ENCODE data around the gene SLC9A5.

Gene SLC9A5

GRCh38 chr16:67248401-67249177, at the start of gene SLC9A5:
Gene SLC9A5, plus strand, starts transcription at chr16:67248979. Its CDS starts 36 bp downstream, at chr16:67249015.
- DNase-seq: no peak

- DNase-seq: no peak
Observed at GRCh38 chr16:67199011-67199807, 49.6 kb upstream of the SLC9A5 start, which contains the start of gene ELMO3. Gene ELMO3, plus strand, starts transcription at chr16:67199131. Its CDS starts 196 bp downstream, at chr16:67199327.

GRCh38 chr16:67199808-67200198, 49.0 kb upstream of the SLC9A5 start:
- DNase-seq: no peak

DNA sequence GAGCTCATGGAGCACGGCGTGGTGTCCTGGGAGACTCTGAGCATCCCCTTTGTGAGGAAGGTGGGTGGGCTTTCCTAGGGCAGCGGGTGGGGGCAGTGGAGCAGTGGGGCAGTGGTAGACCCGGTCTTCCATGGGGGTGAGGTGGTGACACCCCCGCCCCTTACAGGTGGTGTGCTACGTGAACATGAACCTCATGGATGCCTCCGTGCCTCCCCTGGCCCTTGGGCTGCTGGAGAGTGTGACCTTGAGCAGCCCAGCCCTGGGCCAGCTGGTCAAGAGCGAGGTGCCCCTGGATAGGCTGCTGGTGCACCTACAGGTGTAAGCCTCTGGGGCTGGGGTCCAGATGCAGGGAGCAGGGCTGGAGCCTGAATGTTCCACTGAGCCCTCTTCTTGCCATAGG, 48.3 kb upstream of the SLC9A5 start:
- no peak for DNase-seq

- DNase-seq: no peak
Observed at GRCh38 chr16:67201411-67202345, 47.1 kb upstream of the SLC9A5 start.

DNA sequence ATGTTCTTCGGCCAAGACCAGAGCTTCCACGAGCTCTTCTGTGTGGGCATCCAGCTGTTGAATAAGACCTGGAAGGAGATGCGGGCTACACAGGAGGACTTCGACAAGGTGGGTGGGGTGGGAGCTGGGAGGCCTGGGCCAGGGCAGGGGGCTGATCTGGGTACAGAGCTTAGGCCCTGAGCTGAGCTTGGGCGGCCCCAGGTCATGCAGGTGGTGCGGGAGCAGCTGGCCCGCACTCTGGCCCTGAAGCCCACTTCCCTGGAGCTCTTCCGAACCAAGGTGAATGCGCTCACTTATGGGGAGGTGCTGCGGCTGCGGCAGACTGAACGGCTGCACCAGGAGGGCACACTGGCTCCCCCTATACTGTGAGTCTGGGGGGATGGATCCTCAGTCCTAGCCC, 46.4 kb upstream of the SLC9A5 start:
- DNase-seq: no peak

GRCh38 chr16:67202956-67203493, 45.8 kb upstream of the SLC9A5 start:
- DNase-seq: no peak

- no peak for DNase-seq
Observed at GRCh38 chr16:67204076-67204475, 44.7 kb upstream of the SLC9A5 start.

DNA sequence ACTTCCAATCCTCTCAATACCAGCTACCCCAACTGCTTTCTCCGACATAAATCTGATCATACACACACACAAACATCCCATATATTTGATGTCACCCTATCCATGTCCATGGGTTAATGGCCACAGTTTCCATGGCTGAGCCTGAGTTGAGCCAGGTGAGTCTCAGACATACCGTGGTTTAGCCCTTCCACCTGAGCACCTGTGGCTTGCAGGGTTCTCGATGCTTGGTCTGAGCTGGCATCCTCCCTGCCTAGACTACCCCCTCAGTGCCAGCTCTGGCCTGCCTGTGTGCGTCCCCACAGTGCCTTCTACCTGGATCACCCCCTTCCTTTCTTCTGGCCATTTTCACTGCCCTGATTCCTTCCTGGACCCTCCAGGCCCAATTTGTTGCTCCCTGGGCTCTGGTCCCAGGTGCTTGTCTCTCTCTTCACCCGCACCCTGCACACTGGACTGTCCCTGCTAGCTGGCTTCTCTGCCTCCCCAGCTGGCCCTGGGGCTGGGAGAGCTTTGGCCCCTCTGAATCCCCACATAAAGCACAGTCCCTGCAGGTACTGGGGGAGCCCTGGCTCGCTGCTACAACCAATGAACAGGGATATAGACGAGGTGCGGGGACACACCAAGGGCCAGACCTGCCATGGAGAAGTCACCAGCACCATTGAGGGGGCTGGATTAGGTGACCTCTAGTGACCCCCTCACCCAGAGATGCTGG, 42.5 kb upstream of the SLC9A5 start:
- DNase-seq: no peak

GRCh38 chr16:67206838-67207248, 41.9 kb upstream of the SLC9A5 start:
- DNase-seq: no peak

GRCh38 chr16:67207249-67208091, 41.3 kb upstream of the SLC9A5 start:
- DNase-seq: no peak

DNA sequence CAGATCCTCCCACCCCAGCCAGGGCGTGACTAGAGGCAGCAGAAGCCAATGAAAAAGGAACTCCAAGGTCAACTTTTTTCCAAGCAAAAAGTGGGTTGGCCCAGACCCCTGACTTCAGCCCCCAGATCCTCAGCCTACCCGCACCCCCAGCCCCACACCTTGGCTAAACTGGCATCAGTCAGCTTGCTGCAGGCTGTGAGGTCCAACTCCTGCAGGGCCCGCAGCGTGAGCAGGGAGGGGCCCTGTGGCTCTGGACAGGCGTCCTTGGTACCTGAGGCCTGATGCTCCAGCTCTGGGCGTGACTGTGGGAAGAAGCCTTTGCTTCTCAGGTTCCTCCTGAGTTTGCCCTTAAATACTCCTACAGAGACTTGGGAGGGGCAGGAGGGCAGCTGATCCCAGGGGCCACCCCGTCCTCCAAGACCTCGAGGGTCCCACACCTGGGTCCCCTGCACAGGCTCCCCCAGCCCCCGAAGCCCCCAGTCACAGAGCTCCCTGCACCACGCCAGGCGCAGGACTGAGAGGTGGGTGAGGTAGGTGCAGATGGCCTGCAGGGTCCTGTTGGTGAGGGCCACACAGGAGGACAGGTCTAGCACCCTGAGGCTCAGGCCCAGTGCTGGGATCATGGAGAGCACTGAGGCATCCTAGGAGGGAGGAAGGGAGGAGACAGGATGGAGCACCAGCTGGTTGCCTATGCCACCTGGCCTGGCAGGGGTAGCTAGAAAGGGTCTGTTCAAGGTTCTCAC, 40.5 kb upstream of the SLC9A5 start:
- DNase-seq: no peak

DNA sequence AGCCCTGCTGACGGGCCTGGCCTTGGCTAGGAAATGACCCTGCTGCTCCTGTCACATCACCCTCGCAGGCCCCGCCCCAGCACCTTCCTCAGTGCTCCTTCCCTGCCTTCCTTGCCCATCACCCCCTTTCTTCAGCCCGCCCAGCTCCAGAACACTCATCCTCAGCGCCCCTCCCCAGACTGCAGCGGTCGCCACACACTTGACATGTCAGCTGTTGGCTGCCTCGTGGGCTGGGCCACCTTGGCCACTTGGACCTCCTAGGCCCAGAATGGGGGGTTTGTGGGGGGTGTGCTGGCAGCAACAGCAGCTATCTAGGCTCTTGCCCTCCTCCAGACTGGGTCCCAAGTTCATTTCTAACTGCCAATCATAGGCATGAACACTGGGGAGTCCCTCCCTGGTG, 39.2 kb upstream of the SLC9A5 start:
- DNase-seq: no peak

DNA sequence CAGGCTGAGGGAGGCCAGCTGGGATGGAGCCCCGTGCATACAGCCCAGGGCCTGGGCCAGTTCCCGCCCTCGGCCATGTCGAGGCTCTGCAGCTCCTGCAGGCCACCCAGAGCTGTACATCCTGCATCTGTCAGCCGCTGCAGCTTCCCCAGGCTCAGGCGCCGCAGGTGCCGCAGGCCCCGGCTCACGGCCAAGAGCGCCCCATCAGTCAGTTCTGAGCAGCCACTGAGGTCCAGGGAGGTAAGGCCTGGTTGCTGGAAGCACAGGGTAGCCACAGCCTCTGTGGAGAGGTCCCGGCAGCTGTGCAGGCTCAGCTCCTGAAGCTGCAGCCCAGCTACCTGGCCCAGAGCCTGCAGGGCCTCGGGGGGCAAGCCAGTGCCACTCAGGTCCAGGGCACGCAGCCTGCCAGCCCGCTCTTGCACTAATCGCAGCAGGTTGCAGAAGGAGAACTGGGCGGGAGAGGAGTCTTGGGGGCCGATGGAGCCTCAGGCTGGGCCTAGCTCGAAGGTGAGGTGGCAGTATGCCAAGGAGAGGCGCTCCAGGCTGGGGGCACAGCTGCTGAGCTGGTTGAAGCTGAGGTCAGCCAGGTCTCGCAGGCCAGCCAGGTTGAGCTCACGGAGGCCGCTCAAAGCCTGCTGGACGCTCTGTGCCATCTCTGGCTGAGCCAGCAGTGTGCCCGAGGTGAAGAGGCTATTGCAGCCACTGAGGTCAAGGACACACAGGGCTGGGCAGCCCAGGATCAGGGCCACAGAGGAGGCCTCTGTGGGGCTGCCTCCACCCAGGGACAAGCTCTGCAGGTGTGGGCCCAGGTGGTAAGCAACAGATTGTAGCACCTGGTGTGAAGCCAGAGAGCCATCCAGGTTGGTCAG, 38.5 kb upstream of the SLC9A5 start:
- DNase-seq: no peak

- no peak for DNase-seq
Observed at GRCh38 chr16:67211674-67212073, 37.1 kb upstream of the SLC9A5 start.

DNA sequence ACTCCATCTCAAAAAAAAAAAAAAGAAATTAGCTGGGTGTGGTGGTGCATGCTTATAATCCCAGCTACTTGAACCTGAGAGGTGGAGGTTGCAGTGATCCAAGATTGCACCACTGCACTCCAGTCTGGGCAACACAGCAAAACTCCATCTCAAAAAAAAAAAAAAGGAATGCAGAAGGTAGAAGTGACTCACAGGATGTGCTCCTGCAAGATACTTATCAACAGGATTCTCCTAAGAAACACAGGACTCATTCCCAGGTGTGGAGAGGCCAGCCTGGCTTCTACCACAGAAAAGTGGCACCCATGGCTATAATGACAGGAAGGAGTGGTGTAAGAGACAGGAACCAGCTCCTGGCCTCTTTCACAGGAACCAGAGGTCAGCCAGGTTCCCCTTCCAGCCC, 36.0 kb upstream of the SLC9A5 start:
- DNase-seq: no peak

DNA sequence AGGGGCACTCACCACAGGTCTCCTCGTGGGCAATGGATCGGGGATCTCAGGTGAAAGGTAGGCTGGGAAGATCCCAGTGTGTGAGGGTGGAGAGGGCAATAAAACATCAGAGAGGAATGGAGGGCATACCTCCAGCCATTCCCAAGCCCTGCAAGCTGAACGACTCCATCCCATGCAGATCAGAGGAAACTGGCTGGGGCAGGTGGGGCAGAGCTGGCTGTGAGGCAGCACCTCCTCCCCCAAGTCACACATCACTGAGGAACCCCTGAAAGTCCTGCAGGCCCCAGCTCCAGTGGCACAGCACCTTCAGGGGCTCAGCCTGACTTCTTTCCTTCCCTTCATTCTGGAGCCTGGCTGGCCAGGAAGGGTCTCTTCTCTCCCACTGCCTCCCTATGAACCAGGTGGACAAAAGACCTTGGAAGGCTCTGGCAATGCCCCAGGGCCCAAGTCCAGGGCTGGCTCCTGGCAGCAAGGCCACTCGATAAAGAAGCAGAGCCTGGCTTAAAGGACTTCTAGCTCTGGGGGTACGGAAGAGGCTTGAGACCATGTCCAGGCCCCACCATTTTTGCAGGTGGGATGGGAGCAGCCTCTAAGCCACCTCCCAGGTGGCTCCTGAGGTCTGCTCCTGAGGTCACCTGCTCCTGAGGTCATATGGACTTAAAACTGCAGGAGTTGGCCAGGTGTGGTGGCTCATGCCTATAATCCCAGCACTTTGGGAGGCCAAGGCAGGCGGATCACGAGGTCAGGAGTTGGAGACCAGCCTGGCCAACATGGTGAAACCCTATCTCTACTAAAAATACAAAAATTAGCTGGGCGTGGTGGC, 35.4 kb upstream of the SLC9A5 start:
- DNase-seq: no peak

DNA sequence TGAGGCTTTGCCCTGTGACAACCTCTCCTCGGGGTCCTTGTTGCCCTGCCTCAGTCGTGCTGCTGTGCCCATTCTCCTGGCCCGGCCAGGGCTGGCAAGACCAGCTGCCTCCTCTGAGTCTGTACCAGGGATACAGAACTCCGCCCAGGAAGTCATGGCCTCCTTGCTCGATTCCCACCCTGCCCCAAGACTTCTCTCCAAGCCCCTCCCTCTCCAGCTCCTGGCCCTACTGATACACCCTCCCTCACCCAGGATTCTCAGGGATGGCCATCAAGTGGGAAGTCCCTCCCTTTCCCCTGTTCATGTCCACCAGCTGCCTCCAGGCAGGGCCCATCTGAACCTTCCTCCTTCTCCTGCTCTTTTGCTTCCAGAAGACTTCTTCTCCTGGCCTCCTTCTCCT, 33.1 kb upstream of the SLC9A5 start:
- no peak for DNase-seq

Measured in activated T-cell treated with anti-CD3 and anti-CD28 coated beads for 4 hours (primary cell).